ENCODE results near the gene MOCOS.

Gene MOCOS

GRCh38 chr18:36199691-36200295, 12.5 kb downstream of the MOCOS start (continued):
- TF ChIP-seq ZNF518A (tag by site-specific recombination; conservative IDR thresholded peaks at IDR 0.05; ENCODE audit: low read depth) = no peak
- TF ChIP-seq ZNF626 (tag by site-specific recombination; IDR thresholded peaks at IDR 0.05) = no peak
- TF ChIP-seq MYNN (tag by site-specific recombination; IDR thresholded peaks at IDR 0.05; ENCODE audit: borderline replicate concordance) = no peak
- no peak for TF ChIP-seq ZSCAN30 (tag by site-specific recombination; IDR thresholded peaks at IDR 0.05)
- no peak for TF ChIP-seq ZBTB48 (tag by site-specific recombination; IDR thresholded peaks at IDR 0.05)

GRCh38 chr18:36200354-36200771, 13.1 kb downstream of the MOCOS start:
- Histone ChIP-seq H3K36me3 (ENCODE audit: control insufficient read depth in 2 of 2, insufficient read depth in 1 of 2, low read length in 2 of 2) (peaks cover 0 to 26% of the 10 kb centered on the region in 2 experiments; a peak in 1 of 3 replicates), H3K27ac (ENCODE audit: extremely low read depth, low read depth, low read length) (no peak overlapping the region), H3K4me3 (ENCODE audit: low read depth, low read length) (no peak overlapping the region), H3K4me1 (ENCODE audit: control insufficient read depth, insufficient read depth, low read length) (no peaks in the 10 kb centered on the region), H3K9me3 (ENCODE audit: control insufficient read depth, insufficient read depth, low read depth, low read length) (no peaks in the 10 kb centered on the region)
- no peak for TF ChIP-seq ZNF521 (tag by site-specific recombination; IDR thresholded peaks at IDR 0.05)
- TF ChIP-seq ZNF146 (tag by site-specific recombination; IDR thresholded peaks at IDR 0.05) = no peak
- TF ChIP-seq, protein P1, sequence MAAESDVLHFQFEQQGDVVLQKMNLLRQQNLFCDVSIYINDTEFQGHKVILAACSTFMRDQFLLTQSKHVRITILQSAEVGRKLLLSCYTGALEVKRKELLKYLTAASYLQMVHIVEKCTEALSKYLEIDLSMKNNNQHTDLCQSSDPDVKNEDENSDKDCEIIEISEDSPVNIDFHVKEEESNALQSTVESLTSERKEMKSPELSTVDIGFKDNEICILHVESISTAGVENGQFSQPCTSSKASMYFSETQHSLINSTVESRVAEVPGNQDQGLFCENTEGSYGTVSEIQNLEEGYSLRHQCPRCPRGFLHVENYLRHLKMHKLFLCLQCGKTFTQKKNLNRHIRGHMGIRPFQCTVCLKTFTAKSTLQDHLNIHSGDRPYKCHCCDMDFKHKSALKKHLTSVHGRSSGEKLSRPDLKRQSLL (tag by site-specific recombination; IDR thresholded peaks at IDR 0.05) = no peak
- TF ChIP-seq ZNF394 (tag by site-specific recombination; IDR thresholded peaks at IDR 0.05; ENCODE audit: borderline replicate concordance) = no peak
- TF ChIP-seq ZBTB49 (tag by site-specific recombination; IDR thresholded peaks at IDR 0.05; ENCODE audit: low read depth) = no peak
- TF ChIP-seq ZNF311 (tag by site-specific recombination; IDR thresholded peaks at IDR 0.05; ENCODE audit: borderline replicate concordance) = no peak
- TF ChIP-seq, protein P2, sequence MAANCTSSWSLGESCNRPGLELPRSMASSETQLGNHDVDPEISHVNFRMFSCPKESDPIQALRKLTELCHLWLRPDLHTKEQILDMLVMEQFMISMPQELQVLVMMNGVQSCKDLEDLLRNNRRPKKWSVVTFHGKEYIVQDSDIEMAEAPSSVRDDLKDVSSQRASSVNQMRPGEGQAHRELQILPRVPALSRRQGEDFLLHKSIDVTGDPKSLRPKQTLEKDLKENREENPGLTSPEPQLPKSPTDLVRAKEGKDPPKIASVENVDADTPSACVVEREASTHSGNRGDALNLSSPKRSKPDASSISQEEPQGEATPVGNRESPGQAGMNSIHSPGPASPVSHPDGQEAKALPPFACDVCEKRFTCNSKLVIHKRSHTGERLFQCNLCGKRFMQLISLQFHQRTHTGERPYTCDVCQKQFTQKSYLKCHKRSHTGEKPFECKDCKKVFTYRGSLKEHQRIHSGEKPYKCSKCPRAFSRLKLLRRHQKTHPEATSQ (tag by site-specific recombination; IDR thresholded peaks at IDR 0.05) = no peak
- ChIA-PET CTCF (no interaction called here), POLR2A (no interaction called here)

DNA sequence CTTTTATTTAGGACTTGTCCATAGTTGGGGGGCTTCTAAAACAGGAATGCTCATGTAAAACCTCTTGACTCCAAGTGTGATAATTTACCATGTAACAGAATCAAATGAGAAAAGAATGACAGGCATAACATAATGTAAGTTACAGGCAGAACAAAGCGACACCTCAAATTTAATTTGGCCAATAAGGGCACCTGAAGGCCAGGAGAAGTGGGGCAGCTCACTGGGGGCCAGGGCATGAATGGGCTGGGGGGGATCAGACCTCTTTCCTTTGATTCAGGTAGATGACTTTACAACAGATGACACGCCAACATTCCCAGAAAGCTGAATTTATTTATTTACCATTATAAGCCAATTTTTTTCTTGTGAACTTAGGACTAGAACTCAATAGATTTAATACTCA, 14.5 kb downstream of the MOCOS start:
- Histone ChIP-seq H3K9me3 (ENCODE audit: control insufficient read depth, insufficient read depth, low read depth, low read length) (no peaks in the 10 kb centered on the region), H3K27ac (ENCODE audit: extremely low read depth, low read depth, low read length) (no peak overlapping the region), H3K4me1 (ENCODE audit: control insufficient read depth, insufficient read depth, low read length) (no peaks in the 10 kb centered on the region), H3K36me3 (ENCODE audit: control insufficient read depth in 2 of 2, insufficient read depth in 1 of 2, low read length in 2 of 2) (peaks cover 0 to 32% of the 10 kb centered on the region in 2 experiments; a peak in 1 of 3 replicates), H3K4me3 (ENCODE audit: low read depth, low read length) (no peak overlapping the region)
- CTCF ChIA-PET = interaction anchor here (0.6 kb wide), 1 partner anchor 75 kb away, joined by 3 read pairs; no protein-coding TSS in a partner anchor
- no peak for TF ChIP-seq ZNF473 (tag by site-specific recombination; IDR thresholded peaks at IDR 0.05)
- no peak for TF ChIP-seq EGR2 (tag by site-specific recombination; IDR thresholded peaks at IDR 0.05; ENCODE audit: low read depth)
- TF ChIP-seq ZNF837 (tag by site-specific recombination; IDR thresholded peaks at IDR 0.05) = no peak
- no peak for TF ChIP-seq ZBTB48 (tag by site-specific recombination; IDR thresholded peaks at IDR 0.05)
- TF ChIP-seq ZNF174 (tag by site-specific recombination; IDR thresholded peaks at IDR 0.05) = no peak
- TF ChIP-seq ZNF610 (tag by site-specific recombination; IDR thresholded peaks at IDR 0.05; ENCODE audit: borderline replicate concordance) = no peak
- no peak for TF ChIP-seq ZBTB8A (tag by site-specific recombination; IDR thresholded peaks at IDR 0.05)
- TF ChIP-seq ZBTB1 (tag by site-specific recombination; IDR thresholded peaks at IDR 0.05) = no peak
- no peak for TF ChIP-seq IKZF3 (tag by site-specific recombination; IDR thresholded peaks at IDR 0.05)
- POLR2A ChIA-PET = no interaction called here
